Hepatocyte (in vitro differentiated cells): ENCODE data around the gene CIAPIN1. TPM values are rescaled to one million over a fixed set of nuclear protein-coding genes. Genes with fewer than 3 reads are reported as not detected.

Experiments used
- DNase-seq: peaks from one replicate; pipeline ENCODE4 v3.0.0-alpha.2; 2016; ENCODE audit warnings: low spot score
- H2AFZ ChIP-seq: fragments of 200-600 bp; sonication (generic); 2 replicates; pipeline ENCODE4 v1.6.0; 2016; ENCODE audit warnings: antibody characterized with exemption, mild to moderate bottlenecking
- H3K27ac ChIP-seq: fragments of 200-600 bp; sonication (generic); 2 replicates; pipeline ENCODE4 v1.5.1; 2016; ENCODE audit warnings: mild to moderate bottlenecking
- H3K27me3 ChIP-seq: fragments of 200-600 bp; sonication (generic); 2 replicates; pipeline ENCODE4 v1.6.1; 2016
- H3K36me3 ChIP-seq: fragments of 200-600 bp; sonication (generic); replicated peaks from 2 replicates; pipeline ENCODE4 v1.5.1; 2016; ENCODE audit warnings: low read depth; ENCODE audit not compliant: insufficient read depth
- H3K4me1 ChIP-seq: fragments of 200-600 bp; sonication (generic); 2 replicates; pipeline ENCODE4 v1.5.1; 2016; ENCODE audit warnings: mild to moderate bottlenecking, moderate library complexity; ENCODE audit not compliant: insufficient read depth
- H3K4me2 ChIP-seq: fragments of 200-600 bp; sonication (generic); 2 replicates; pipeline ENCODE4 v1.6.0; 2016
- H3K4me3 ChIP-seq: fragments of 200-600 bp; sonication (generic); 2 replicates; pipeline ENCODE4 v1.5.1; 2016; ENCODE audit warnings: mild to moderate bottlenecking
- H3K79me2 ChIP-seq: fragments of 200-600 bp; sonication (generic); 2 replicates; pipeline ENCODE4 v1.6.0; 2017; ENCODE audit warnings: mild to moderate bottlenecking
- H3K9me2 ChIP-seq: fragments of 200-600 bp; sonication (generic); replicated peaks from 2 replicates; pipeline ENCODE4 v1.6.0; 2017; ENCODE audit warnings: mild to moderate bottlenecking; ENCODE audit not compliant: insufficient read depth
- H3K9me3 ChIP-seq: fragments of 200-600 bp; sonication (generic); 2 replicates; pipeline ENCODE4 v1.5.1; 2016; ENCODE audit warnings: low read depth, mild to moderate bottlenecking
- H4K20me1 ChIP-seq: fragments of 200-600 bp; sonication (generic); 2 replicates; pipeline ENCODE4 v1.6.0; 2016; ENCODE audit warnings: mild to moderate bottlenecking; ENCODE audit not compliant: insufficient read depth, poor library complexity, severe bottlenecking
- EZH2 ChIP-seq: fragments of 200-600 bp; sonication (generic); IDR thresholded peaks from 2 replicates; pipeline ENCODE4 v1.6.1; 2016; ENCODE audit warnings: antibody characterized with exemption, mild to moderate bottlenecking, borderline replicate concordance
- EZH2phosphoT487 ChIP-seq: fragments of 200-600 bp; sonication (generic); IDR thresholded peaks from one replicate; pipeline ENCODE4 v1.6.1; 2018; ENCODE audit warnings: antibody characterized with exemption, mild to moderate bottlenecking, low read depth, moderate library complexity; ENCODE audit not compliant: unreplicated experiment, severe bottlenecking
- WGBS: methylation state at CpG from one replicate; pipeline ENCODE4 v1.1.6; 2016; ENCODE audit warnings: low lambda C conversion rate; ENCODE audit errors: missing lambda C conversion rate; 5-methylcytosine and 5-hydroxymethylcytosine counted together
- polyA plus RNA-seq: library from polyadenylated mRNA; unstranded; fragments of >200 nt; fragmentation: Nextera tagmentation; extraction: Ambion mirVana; gene quantifications from 2 replicates; pipeline ENCODE4 v1.2.1, GENCODE V29; 2016
- total RNA-seq: library from RNA; depleted of rRNA; stranded (reverse); fragments of >200 nt; gene quantifications from 2 replicates; pipeline ENCODE4 v1.2.3, GENCODE V29; 2014
- TF ChIP-seq, protein P1 (sequence below): fragments of 200-600 bp; sonication (generic); IDR thresholded peaks from 2 replicates; pipeline ENCODE4 v1.5.1; 2016; ENCODE audit warnings: antibody characterized with exemption, mild to moderate bottlenecking; ENCODE audit not compliant: poor library complexity

Gene CIAPIN1
- total and polyA plus RNA-seq, 2 experiments from 2014 or later, result 54.2 to 56.1 TPM

DNA sequence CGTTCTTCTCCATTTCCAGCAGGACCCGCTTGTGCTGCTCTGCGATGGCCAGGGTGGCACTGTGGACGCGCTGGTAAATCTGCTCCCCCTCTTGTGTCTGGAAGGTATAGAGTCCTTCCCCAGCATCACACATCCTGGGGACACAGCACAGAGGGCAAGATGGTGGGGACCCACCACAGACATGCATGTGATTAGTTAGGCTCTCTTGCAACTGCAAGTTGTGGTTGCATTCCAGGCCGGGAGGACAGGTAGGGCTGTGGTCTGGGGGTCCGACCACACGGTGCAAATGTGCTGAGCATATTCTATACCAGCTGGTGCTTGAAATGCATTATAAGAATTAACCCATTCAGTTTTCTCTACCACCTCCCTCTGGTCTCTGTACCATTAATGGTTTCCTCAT is 26.7 kb upstream of the CIAPIN1 start:
- TF ChIP-seq EZH2, result no peak
- TF ChIP-seq, protein P1, sequence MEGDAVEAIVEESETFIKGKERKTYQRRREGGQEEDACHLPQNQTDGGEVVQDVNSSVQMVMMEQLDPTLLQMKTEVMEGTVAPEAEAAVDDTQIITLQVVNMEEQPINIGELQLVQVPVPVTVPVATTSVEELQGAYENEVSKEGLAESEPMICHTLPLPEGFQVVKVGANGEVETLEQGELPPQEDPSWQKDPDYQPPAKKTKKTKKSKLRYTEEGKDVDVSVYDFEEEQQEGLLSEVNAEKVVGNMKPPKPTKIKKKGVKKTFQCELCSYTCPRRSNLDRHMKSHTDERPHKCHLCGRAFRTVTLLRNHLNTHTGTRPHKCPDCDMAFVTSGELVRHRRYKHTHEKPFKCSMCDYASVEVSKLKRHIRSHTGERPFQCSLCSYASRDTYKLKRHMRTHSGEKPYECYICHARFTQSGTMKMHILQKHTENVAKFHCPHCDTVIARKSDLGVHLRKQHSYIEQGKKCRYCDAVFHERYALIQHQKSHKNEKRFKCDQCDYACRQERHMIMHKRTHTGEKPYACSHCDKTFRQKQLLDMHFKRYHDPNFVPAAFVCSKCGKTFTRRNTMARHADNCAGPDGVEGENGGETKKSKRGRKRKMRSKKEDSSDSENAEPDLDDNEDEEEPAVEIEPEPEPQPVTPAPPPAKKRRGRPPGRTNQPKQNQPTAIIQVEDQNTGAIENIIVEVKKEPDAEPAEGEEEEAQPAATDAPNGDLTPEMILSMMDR, result no peak
- no peak for TF ChIP-seq EZH2phosphoT487
- 83% methylated on average over 7 of the region's 8 CpGs for WGBS
- Histone ChIP-seq H3K9me3 (no peaks in the 10 kb centered on the region), H3K4me2 (no peak overlapping the region), H3K36me3 (no peaks in the 10 kb centered on the region), H3K9me2 (no peaks in the 10 kb centered on the region), H3K79me2 (peaks cover 30% of the 10 kb centered on the region), H4K20me1 (peaks cover 26% of the 10 kb centered on the region), H3K27me3 (no peaks in the 10 kb centered on the region), H3K4me3 (no peak overlapping the region), H3K4me1 (peaks cover 57% of the 10 kb centered on the region), H2AFZ (no peak overlapping the region), H3K27ac (peak overlapping the region; percentile 91)
- DNase-seq, result no peak

DNA sequence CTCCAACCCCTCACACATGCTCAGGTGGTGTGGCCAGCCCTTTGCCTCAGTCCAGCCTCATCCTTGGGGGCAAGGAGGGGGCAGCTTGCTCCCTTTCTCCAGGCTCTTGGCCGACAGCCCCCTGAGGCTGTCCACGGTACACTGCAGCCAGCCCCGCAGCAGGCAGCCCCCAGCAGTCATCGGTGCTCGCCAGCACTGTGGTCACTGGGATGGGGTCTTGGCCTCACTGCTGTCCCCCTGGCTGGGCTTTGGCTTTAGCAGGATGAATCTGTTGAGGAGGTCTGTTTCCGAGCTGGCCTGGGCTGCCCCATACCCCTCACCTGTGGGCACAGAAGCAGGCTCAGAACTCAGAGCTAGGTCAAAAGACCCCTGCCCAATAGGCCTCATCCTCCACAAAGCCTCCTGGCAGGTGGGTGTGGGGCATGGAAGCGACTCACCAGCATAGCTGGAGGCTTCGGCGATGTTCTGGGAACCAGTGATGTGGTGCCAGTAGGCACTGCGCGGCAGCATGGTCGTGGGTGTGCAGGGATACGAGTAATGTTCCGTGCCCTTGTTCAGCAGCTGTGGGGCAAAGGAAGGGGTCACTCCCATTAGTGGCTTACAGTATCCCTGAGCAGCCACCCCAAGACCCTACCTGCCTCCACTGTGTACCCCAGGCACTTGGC is 26.1 kb upstream of the CIAPIN1 start:
- peak overlapping the region; percentile 91 for H3K27ac ChIP-seq
- peaks cover 21% of the 10 kb centered on the region for H4K20me1 ChIP-seq
- no peak overlapping the region for H3K4me2 ChIP-seq

DNA sequence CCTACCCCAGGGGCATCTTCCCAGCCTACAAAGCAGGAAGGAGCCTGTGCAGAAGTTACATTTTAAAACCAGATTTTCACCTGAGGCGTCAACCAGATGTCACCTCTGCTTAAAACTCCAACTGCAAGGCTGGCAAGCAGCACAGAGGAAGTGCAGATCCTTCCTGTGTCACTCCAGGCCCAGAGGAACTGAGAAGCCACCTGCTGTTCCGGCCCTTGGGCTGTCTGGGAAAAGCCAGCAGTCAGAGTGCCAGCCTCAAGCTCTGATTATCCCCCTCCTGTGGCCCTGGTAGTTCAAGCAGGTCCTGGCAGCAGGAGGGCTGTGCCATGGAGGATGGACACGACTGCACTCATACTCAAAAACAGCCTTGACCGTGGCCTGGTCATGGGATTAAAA is 25.5 kb upstream of the CIAPIN1 start:
- WGBS, result 74% methylated on average over 4 of the region's 4 CpGs
- H3K4me2 ChIP-seq, result no peak overlapping the region
- no peak overlapping the region for H3K4me3 ChIP-seq
- peaks cover 45% of the 10 kb centered on the region for H3K4me1 ChIP-seq
- H3K36me3 ChIP-seq, result no peaks in the 10 kb centered on the region
- no peaks in the 10 kb centered on the region for H3K9me2 ChIP-seq
- no peak for DNase-seq
- peaks cover 17% of the 10 kb centered on the region for H4K20me1 ChIP-seq
- no peaks in the 10 kb centered on the region for H3K9me3 ChIP-seq
- no peaks in the 10 kb centered on the region for H3K27me3 ChIP-seq
- H2AFZ ChIP-seq, result no peak overlapping the region
- no peak for TF ChIP-seq EZH2
- TF ChIP-seq, protein P1, result no peak
- H3K27ac ChIP-seq, result peak overlapping the region; percentile 91
- H3K79me2 ChIP-seq, result peaks cover 27% of the 10 kb centered on the region

More for the DNA sequence above, 26.1 kb upstream of the CIAPIN1 start:
- H3K79me2 ChIP-seq, result peaks cover 27% of the 10 kb centered on the region
- TF ChIP-seq EZH2, result no peak
- TF ChIP-seq, protein P1, result no peak
- no peak for TF ChIP-seq EZH2phosphoT487
- H3K27me3 ChIP-seq, result no peaks in the 10 kb centered on the region
- no peaks in the 10 kb centered on the region for H3K9me2 ChIP-seq
- peaks cover 52% of the 10 kb centered on the region for H3K4me1 ChIP-seq
- DNase-seq, result no peak
- H2AFZ ChIP-seq, result no peak overlapping the region
- H3K9me3 ChIP-seq, result no peaks in the 10 kb centered on the region
- H3K4me3 ChIP-seq, result no peak overlapping the region
- no peaks in the 10 kb centered on the region for H3K36me3 ChIP-seq
- WGBS, result 89% methylated on average over 14 of the region's 14 CpGs
